DND-41 (cell line): ENCODE measurements around the gene IGF2.

Experiments used
- ATAC-seq: fragments of 200-7000 bp; cut with Tn5 transposase; 3 replicates; pipeline ENCODE4 v1.9.1; 2021; ENCODE audit warnings: low read depth; ENCODE audit not compliant: insufficient read depth
- DNase-seq: peaks from one replicate; pipeline ENCODE4 v3.0.0-alpha.2; 2020
- H2AFZ ChIP-seq: 2 replicates; pipeline ENCODE4 v1.6.0; 2012; ENCODE audit warnings: low read depth, low read length
- H3K27ac ChIP-seq: 2 replicates; pipeline ENCODE4 v1.5.1; 2012; ENCODE audit warnings: low read length, inconsistent platforms
- H3K27me3 ChIP-seq: fragments of 200-600 bp; sonication (generic); 2 replicates; pipeline ENCODE4 v1.6.0; 2012; ENCODE audit warnings: low read length, mild to moderate bottlenecking, inconsistent platforms; ENCODE audit not compliant: insufficient read depth, poor library complexity
- H3K36me3 ChIP-seq: 2 replicates; pipeline ENCODE4 v1.5.1; 2012; ENCODE audit warnings: low read length, inconsistent platforms; ENCODE audit not compliant: insufficient read depth
- H3K4me1 ChIP-seq: 2 replicates; pipeline ENCODE4 v1.5.1; 2012; ENCODE audit warnings: mild to moderate bottlenecking, low read length; ENCODE audit not compliant: insufficient read depth
- H3K4me2 ChIP-seq: 2 replicates; pipeline ENCODE4 v1.6.0; 2012; ENCODE audit warnings: mild to moderate bottlenecking, moderate library complexity, low read length, inconsistent platforms; ENCODE audit not compliant: insufficient read depth
- H3K4me3 ChIP-seq, 2 experiments: fragments of 200-600 bp in 1 of 2; shearing (Covaris generic) in 1 of 2; 2 replicates each; pipeline ENCODE4 v1.5.1; 2012 to 2016; ENCODE audit warnings: inconsistent platforms in 2 of 2, low read length in 2 of 2, mild to moderate bottlenecking in 2 of 2, low read depth in 1 of 2, moderate library complexity in 1 of 2
- H3K79me2 ChIP-seq: 2 replicates; pipeline ENCODE4 v1.6.0; 2012; ENCODE audit warnings: low read length, inconsistent platforms; ENCODE audit not compliant: insufficient read depth
- H3K9ac ChIP-seq: 2 replicates; pipeline ENCODE4 v1.6.0; 2012; ENCODE audit warnings: low read depth, mild to moderate bottlenecking, inconsistent platforms, low read length, moderate library complexity
- H3K9me3 ChIP-seq: 2 replicates; pipeline ENCODE4 v1.5.1; 2012; ENCODE audit warnings: low read length, moderate library complexity, mild to moderate bottlenecking, inconsistent platforms; ENCODE audit not compliant: insufficient read depth, severe bottlenecking
- H4K20me1 ChIP-seq: 2 replicates; pipeline ENCODE4 v1.6.0; 2012; ENCODE audit warnings: low read length; ENCODE audit not compliant: insufficient read depth
- CTCF ChIP-seq: IDR thresholded peaks from 2 replicates; pipeline ENCODE4 v1.5.1; 2012; ENCODE audit warnings: borderline replicate concordance, low read length, moderate library complexity, mild to moderate bottlenecking; ENCODE audit not compliant: poor library complexity, severe bottlenecking; ENCODE audit errors: extremely low read depth
- EZH2 ChIP-seq: IDR thresholded peaks from 3 replicates; pipeline ENCODE4 v1.6.1; 2012; ENCODE audit warnings: borderline replicate concordance, low read depth, mild to moderate bottlenecking, moderate library complexity, low read length, inconsistent platforms; ENCODE audit not compliant: severe bottlenecking

IGF2 gene

DNA sequence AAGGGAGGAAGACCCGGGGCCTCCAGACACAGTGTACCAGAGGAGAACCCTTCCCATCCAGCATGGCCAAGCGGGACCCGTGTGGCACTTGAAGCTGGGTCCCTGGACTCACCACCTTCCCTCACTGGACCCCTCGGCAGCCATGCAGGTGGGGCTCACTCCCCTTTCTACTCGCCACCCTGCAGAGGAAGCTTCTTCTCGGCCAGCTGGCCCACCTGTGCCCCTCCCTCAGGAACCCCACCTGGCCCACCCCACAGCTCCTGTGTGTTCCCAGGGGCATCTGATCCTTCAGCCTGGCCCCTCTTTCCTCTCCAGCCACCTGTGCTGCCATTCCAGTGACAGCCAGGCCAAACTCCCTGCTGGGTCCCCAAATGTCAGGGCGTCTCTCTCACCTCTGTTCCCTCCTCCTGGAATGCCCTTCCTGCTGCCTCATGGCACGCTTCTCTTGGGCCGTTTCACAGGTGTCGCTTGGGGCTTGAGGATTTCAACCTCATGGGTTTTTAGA, 38.0 kb downstream of the IGF2 start:
- Histone ChIP-seq H3K27ac (no peak overlapping the region), H2AFZ (no peak overlapping the region), H3K4me2 (no peak overlapping the region), H3K79me2 (no peaks in the 10 kb centered on the region), H3K9ac (no peak overlapping the region), H3K36me3 (no peaks in the 10 kb centered on the region), H3K9me3 (no peaks in the 10 kb centered on the region), H3K27me3 (no peaks in the 10 kb centered on the region), H3K4me1 (no peaks in the 10 kb centered on the region), H3K4me3 (no peak overlapping the region), H4K20me1 (peaks cover 19% of the 10 kb centered on the region)
- ATAC-seq: no peak
- TF ChIP-seq CTCF: no peak
- no peak for TF ChIP-seq EZH2
- no peak for DNase-seq

DNA sequence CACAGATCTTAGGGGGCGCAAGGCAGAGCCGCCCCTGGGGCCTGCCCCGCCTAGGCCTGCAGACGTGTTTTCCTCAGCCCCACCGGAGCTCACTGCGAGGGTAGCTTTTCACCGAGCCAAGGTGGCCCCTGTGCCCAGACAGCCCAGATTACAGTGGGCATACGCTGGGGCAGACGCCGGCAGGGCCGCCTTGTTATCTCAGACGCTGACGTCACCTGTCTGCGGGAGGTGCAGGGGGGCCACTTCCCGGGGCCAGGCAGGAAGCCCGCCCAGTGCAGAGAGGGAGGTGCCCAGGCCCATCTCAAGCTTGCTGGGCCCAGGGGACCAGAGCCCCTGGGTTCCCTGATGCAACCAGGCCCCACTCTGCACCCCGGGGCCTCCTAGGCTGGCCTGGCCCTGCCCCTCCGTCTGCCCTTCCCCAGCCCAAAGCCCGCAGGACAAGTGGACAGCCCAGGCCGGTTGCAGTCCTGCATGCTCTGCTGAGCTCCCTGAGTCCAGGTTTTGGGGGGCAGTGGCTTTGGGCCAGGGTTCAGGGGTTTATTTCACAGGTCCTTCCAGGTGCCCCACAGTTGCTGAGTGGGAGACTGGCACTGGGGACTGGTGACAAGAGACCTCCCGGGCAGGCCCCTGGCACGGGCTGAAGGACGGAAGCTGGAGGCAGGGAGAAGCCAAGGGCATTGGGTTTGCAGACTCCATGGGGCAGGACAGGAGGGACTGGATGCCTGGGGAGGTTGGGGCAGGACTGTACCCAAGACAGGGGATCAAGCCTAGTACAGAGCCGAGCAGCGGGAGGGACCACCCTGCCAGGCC, 38.6 kb downstream of the IGF2 start:
- no peak overlapping the region for H3K9ac ChIP-seq
- TF ChIP-seq EZH2 (no peak), CTCF (no peak)
- no peaks in the 10 kb centered on the region for H3K4me1 ChIP-seq
- H3K4me2 ChIP-seq: no peak overlapping the region
- H3K27ac ChIP-seq: no peak overlapping the region
- H2AFZ ChIP-seq: no peak overlapping the region
- no peaks in the 10 kb centered on the region for H3K9me3 ChIP-seq
- no peak overlapping the region for H3K4me3 ChIP-seq
- peaks cover 21% of the 10 kb centered on the region for H4K20me1 ChIP-seq
- no peaks in the 10 kb centered on the region for H3K79me2 ChIP-seq
- H3K36me3 ChIP-seq: no peaks in the 10 kb centered on the region
- DNase-seq (no peak), ATAC-seq (0 out of 3 replicates have a peak, but pooled peaks have one; percentile 17)
- no peaks in the 10 kb centered on the region for H3K27me3 ChIP-seq

DNA sequence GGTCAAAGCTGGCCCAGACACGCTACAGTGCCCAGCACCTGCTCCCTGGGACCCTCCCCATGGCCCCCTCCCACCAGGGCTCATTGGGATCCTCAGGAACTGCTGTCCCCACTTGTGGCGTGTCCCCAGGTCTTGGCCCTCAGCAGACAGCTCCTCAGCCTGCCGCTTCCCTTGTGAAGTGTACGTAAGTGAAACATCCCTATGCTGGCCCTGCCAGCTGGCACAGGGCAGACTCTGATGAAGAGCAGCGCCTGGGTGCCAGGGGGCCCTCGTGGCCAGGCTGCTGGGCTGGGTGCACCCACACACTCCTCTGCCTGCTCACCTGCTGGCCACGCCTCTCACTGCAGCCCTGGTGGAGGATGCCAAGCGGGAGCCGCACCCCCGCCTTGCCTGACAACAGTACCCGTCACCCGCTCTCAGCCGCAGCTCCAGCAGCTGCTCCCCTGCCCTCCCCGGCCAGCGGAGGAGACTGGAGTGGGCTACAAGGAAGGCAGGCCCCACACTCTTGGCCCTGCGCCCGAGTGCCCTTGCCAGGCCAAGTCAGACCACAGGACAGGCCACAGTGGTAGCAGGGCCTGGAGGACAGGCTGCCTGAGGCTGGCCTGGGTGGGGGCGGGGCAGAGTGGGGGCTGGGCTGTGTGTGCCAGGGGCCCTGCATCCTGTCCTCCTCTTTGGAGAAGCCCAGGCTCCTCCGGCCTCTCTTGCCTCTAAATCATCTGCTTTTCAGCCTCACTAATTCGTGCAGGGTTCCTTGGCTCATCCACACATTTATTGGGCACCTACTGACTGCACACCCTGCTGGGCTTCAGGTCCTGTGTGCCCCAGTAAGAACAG, 39.5 kb downstream of the IGF2 start:
- Histone ChIP-seq H3K27me3 (no peaks in the 10 kb centered on the region), H3K4me2 (no peak overlapping the region), H3K4me1 (no peaks in the 10 kb centered on the region), H3K9me3 (no peaks in the 10 kb centered on the region), H3K27ac (no peak overlapping the region), H3K9ac (no peak overlapping the region), H2AFZ (no peak overlapping the region), H3K79me2 (no peaks in the 10 kb centered on the region), H3K36me3 (no peaks in the 10 kb centered on the region), H4K20me1 (peaks cover 28% of the 10 kb centered on the region), H3K4me3 (no peak overlapping the region)
- no peak for TF ChIP-seq CTCF
- TF ChIP-seq EZH2: no peak
- no peak for ATAC-seq
- no peak for DNase-seq
